ENCODE data around the gene MAD2L1BP.

GRCh38 chr6:43604174-43604573, 31.5 kb upstream of the MAD2L1BP start:
- TF ChIP-seq CTCF (IDR thresholded peaks at IDR 0.05) = no peak
- no peak for TF ChIP-seq POLR2A (IDR thresholded peaks at IDR 0.05)
